Smooth muscle cell of the coronary artery (primary cell): Measurements from ENCODE around the gene SLC4A8. TPM values are rescaled to one million over a fixed set of nuclear protein-coding genes. Genes with fewer than 3 reads are reported as not detected.

Experiments
- total RNA-seq: library from RNA; depleted of rRNA; stranded (reverse); fragments of >200 nt; gene quantifications from 2 replicates; pipeline ENCODE4 v1.2.3, GENCODE V29; 2014; ENCODE audit warnings: low replicate concordance

Gene SLC4A8
- total RNA-seq: 0.08 and 0.59 TPM in 2 replicates

GRCh38 chr12:51424662-51425539 is at the start of gene SLC4A8:
Gene SLC4A8 (plus strand): TSS chr12:51424831. CDS start chr12:51424988, 157 bp downstream.

GRCh38 chr12:51391283-51392123 is 33.1 kb upstream of the SLC4A8 start, which contains the start of gene GALNT6:
Gene GALNT6 (minus strand): TSS chr12:51391406. CDS start chr12:51379781, 11,625 bp downstream.

Other genes starting within 250 kb of the SLC4A8 start
- 0.47 and 1.5 TPM in 2 replicates for gene POU6F1, start 206.8 kb upstream of the SLC4A8 start, total RNA-seq
- gene DAZAP2, start 186.0 kb upstream of the SLC4A8 start, total RNA-seq: 40.5 and 51.3 TPM in 2 replicates
- gene SMAGP, start 154.4 kb upstream of the SLC4A8 start, total RNA-seq: 5.4 and 6.8 TPM in 2 replicates
- not detected in 2 replicates for gene BIN2, start 100.7 kb upstream of the SLC4A8 start, total RNA-seq
- not detected in 2 replicates for gene CELA1, start 78.2 kb upstream of the SLC4A8 start, total RNA-seq
- 0.75 and 4.7 TPM in 2 replicates for gene GALNT6, start 33.4 kb upstream of the SLC4A8 start, total RNA-seq
- gene SCN8A, start 166.4 kb downstream of the SLC4A8 start, total RNA-seq: 0.23 and 27.5 TPM in 2 replicates